Peyer's patch (tissue), 4 donors: ENCODE data around the gene TTLL5. TPM values are rescaled to one million over a fixed set of nuclear protein-coding genes. Genes with fewer than 3 reads are reported as not detected.

Source experiments
- DNase-seq, 3 donors: peaks; one replicate each; pipeline ENCODE4 v3.0.0-alpha.2; 2017 to 2019
- H3K27ac ChIP-seq, 4 donors: fragments of 200-600 bp; sonication (generic); one replicate each; pipeline ENCODE4 v1.5.1; 2016 to 2019
- H3K27me3 ChIP-seq, 2 donors: fragments of 200-600 bp; sonication (generic); one replicate each; pipeline ENCODE4 v1.5.1; 2019
- H3K36me3 ChIP-seq, 3 donors: fragments of 200-600 bp; sonication (generic); one replicate each; pipeline ENCODE4 v1.5.1; 2016 to 2019
- H3K4me1 ChIP-seq, 4 donors: fragments of 200-600 bp; sonication (generic); one replicate each; pipeline ENCODE4 v1.5.1; 2016 to 2019
- H3K4me3 ChIP-seq, 4 donors: fragments of 200-600 bp; sonication (generic); 1 replicate in 3 of 4; 2 replicates in 1 of 4; pipeline ENCODE4 v1.5.1; 2016 to 2019; ENCODE audit warnings: mild to moderate bottlenecking in 1 of 4
- H3K9me3 ChIP-seq, 4 donors: fragments of 200-600 bp; sonication (generic); one replicate each; pipeline ENCODE4 v1.5.1; 2016 to 2019; ENCODE audit warnings: mild to moderate bottlenecking in 1 of 4
- POLR2A ChIP-seq, 2 donors: fragments of 450-650 bp; IDR thresholded peaks; one replicate each; pipeline ENCODE4 v1.5.1; 2017; ENCODE audit warnings: antibody characterized with exemption in 2 of 2, mild to moderate bottlenecking in 2 of 2, moderate library complexity in 2 of 2
- total RNA-seq, 4 donors: library from RNA; depleted of rRNA; stranded (reverse); fragments of >200 nt; gene quantifications; one replicate each; pipeline ENCODE4 v1.1.0, GENCODE V29; 2016
- TF ChIP-seq, protein P1 (sequence below), 6 experiments: fragments of 450-650 bp in 4 of 6; fragments of 200-600 bp in 2 of 6; sonication (generic) in 1 of 6; IDR thresholded peaks; one replicate each; pipeline ENCODE4 v1.5.1; 2017 to 2019; ENCODE audit warnings: antibody characterized with exemption in 6 of 6, mild to moderate bottlenecking in 3 of 6, moderate library complexity in 1 of 6

Gene TTLL5
- total RNA-seq, 4 donors from 2014 or later: 33.6 to 82.5 (median 46.4) TPM

DNA sequence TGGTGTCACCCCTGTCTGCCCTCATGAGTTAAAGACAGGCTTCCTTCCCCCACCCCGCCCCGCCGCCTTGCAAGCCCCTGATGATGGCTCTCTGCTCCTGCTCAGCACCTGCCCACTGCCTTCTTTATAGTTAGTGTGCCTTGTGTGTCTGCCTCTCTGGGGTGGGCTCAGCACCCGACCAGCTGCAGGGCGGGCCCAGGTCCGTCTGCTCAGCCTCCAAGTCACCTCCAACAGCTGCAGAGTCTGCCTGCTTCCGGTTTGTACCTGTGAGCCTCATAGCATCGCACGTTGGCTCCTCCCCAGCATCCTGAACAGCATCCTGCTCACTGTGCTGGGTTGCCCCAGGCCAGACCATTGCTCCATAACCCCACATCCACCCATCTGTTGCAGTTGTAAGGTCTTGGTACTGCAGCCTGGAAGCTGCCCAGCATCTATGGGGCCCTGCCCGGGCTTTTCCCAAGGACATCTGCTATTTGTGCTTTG lies 317.2 kb downstream of the TTLL5 start:
- H3K27ac ChIP-seq: peak overlapping the region in 2 of 4 donors; percentile 3 to 28
- no peaks in the 10 kb centered on the region for H3K9me3 ChIP-seq
- no peak overlapping the region for H3K4me3 ChIP-seq
- peak in 2 of 3 donors; percentile 46 to 62 for DNase-seq
- H3K27me3 ChIP-seq: no peaks in the 10 kb centered on the region
- peaks cover 0 to 33% (median 10%) of the 10 kb centered on the region in 4 donors for H3K4me1 ChIP-seq
- TF ChIP-seq, protein P1, sequence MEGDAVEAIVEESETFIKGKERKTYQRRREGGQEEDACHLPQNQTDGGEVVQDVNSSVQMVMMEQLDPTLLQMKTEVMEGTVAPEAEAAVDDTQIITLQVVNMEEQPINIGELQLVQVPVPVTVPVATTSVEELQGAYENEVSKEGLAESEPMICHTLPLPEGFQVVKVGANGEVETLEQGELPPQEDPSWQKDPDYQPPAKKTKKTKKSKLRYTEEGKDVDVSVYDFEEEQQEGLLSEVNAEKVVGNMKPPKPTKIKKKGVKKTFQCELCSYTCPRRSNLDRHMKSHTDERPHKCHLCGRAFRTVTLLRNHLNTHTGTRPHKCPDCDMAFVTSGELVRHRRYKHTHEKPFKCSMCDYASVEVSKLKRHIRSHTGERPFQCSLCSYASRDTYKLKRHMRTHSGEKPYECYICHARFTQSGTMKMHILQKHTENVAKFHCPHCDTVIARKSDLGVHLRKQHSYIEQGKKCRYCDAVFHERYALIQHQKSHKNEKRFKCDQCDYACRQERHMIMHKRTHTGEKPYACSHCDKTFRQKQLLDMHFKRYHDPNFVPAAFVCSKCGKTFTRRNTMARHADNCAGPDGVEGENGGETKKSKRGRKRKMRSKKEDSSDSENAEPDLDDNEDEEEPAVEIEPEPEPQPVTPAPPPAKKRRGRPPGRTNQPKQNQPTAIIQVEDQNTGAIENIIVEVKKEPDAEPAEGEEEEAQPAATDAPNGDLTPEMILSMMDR (IDR thresholded peaks at IDR 0.05): no peak
- TF ChIP-seq POLR2A (IDR thresholded peaks at IDR 0.05): no peak
- no peaks in the 10 kb centered on the region for H3K36me3 ChIP-seq

DNA sequence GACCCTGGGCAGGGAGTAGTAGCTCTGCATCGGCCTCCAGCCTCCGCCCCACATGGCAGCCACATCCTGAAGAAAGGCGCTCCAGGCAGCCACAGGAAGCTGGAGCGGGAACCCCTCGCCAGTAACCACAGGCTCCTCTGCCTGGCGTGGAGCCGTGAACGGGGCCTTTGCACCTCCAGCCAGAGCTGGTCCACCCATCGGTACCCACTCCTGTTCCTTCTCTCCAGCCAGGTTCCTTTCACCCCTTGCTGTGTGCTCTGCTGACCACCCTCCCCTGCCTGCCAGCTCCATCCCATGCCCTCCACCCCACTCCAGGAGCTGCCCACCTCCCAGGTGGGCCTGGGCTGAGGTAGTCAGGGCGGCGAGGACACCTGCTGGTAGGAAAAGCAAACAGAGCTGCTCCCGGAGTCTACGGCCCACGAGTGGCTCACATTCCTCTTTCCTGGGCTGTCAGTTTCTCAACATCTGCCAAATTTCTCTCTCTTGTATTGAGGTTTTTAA lies 318.1 kb downstream of the TTLL5 start:
- Histone ChIP-seq H3K27me3 (no peaks in the 10 kb centered on the region), H3K9me3 (no peaks in the 10 kb centered on the region), H3K36me3 (no peaks in the 10 kb centered on the region), H3K4me3 (peak overlapping the region in 2 of 4 donors; percentile 17), H3K4me1 (peaks cover 0 to 33% (median 10%) of the 10 kb centered on the region in 4 donors), H3K27ac (no peak overlapping the region)
- peak in 1 of 3 donors; percentile 57 for DNase-seq
- no peak for TF ChIP-seq POLR2A (IDR thresholded peaks at IDR 0.05)
- TF ChIP-seq, protein P1 (IDR thresholded peaks at IDR 0.05): peak in 3 of 6 experiments; percentile 18 to 53 (median 48)

DNA sequence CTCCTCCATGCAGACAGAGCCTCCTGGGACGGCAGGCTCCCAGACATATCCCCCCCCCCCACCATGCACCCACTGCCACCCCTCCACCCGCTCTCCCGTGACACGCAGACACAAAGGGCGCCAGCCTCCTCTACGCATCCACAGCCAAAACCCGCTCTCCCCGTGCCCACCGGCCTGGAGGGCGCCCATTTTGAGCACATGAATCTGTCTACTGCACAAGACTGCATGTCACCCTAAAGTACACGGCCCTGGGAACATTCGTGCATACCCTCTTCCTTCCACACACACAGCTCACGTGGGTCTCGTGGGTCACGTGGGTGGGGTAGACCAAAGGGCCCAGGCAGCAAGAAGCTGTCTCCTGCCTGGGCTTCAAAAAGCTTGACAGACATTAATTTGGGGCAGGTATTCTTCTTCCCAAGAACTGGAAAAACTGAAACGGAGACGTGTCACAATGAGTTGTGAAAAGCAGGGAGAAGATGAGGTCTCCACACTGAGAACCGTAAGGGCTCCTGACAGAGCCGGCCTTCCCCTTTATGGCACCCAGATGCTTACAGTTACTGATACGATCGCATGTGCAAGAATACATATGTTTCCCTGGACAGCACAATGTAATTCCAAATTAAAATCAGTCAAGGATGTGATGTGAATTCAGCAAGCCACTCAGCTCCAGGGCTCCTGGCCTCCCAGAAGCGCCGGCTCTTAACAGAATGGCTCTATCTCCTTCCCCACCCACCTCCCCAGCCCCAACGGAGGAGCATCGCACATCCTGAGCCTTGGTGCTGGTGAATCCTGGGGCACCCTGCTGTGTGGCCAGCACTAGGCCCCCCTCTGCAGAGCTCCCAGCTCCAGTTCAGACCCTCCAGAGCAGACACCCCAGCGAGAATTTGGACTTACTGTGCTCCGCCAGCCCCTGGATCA lies 318.9 kb downstream of the TTLL5 start:
- Histone ChIP-seq H3K9me3 (no peaks in the 10 kb centered on the region), H3K4me1 (peaks cover 0 to 33% (median 10%) of the 10 kb centered on the region in 4 donors), H3K27me3 (no peaks in the 10 kb centered on the region), H3K4me3 (peak overlapping the region in 3 of 4 donors; percentile 4 to 77 (median 17)), H3K27ac (peak overlapping the region in 2 of 4 donors; percentile 2 to 85), H3K36me3 (no peaks in the 10 kb centered on the region)
- DNase-seq: no peak
- no peak for TF ChIP-seq POLR2A (IDR thresholded peaks at IDR 0.05)
- TF ChIP-seq, protein P1 (IDR thresholded peaks at IDR 0.05): no peak

DNA sequence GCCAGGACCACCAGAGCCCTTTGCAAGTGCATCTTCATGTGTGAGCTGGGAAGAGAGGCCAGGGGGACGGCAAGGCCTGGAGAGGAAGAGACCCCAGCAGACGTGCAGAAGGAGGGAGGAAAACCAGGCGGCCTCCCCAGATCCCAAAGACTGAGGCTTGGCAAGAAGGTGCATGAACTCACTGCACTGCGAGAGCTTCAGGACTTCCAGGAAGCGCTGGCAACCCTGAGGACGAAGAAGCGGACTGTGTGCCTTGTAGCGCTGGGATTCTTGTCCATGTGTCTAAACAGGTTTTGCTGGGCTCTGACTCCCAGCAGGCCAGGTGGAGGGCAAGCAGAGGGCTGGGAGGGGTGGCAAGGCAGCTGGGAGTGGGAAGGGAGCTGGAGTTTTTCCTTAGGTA lies 319.8 kb downstream of the TTLL5 start:
- Histone ChIP-seq H3K36me3 (no peaks in the 10 kb centered on the region), H3K4me3 (peak overlapping the region in 1 of 4 donors; percentile 77), H3K9me3 (no peaks in the 10 kb centered on the region), H3K27me3 (no peaks in the 10 kb centered on the region), H3K4me1 (peaks cover 0 to 33% (median 10%) of the 10 kb centered on the region in 4 donors), H3K27ac (peak overlapping the region in 3 of 4 donors; percentile 10 to 92 (median 85))
- DNase-seq: no peak
- TF ChIP-seq POLR2A (IDR thresholded peaks at IDR 0.05): no peak
- TF ChIP-seq, protein P1 (IDR thresholded peaks at IDR 0.05): no peak

DNA sequence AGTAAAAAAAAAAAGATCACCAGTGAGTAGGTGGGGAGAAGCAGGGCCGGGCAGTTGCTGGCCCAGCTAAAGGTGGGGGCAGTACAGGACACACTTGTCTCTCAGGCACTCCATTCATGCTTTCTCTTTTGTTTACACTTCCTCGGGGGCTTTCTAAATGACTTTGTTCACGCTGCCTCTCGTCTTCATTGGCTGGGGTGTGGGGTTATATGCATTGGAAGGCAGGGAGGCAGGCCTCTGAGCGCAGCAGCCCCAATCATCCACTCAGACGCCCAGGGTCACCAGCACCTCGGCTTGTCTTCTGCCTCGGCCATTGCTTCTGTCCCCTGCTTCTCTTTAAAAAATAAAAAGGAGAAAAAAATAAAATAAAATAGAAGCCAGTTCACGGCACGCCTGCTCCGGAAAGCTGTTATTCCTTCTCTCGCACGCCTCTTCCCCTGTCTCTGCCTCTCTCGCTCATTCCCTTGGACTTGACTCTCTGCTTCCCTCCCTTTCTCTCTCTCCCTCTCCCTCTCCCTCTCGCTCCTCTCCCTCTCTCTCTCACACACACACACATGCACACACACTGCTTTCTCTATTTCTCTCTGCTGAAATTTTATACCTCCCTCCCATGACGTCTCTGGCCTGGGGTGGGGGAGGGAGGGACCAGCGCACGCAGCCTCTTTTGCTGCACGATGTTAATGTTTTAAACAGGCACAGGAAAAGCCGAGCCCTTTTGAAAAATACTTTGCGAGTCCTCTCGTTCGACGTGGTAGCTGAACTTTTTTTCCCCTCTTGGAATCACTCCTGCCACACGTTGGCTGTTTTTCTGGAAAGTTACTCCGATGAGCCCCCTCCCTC lies 320.6 kb downstream of the TTLL5 start, which contains the start of gene TGFB3:
Gene TGFB3, minus strand, starts transcription at position 570 of the 840 bp plus-strand sequence. CDS start 1,102 bp downstream, outside the sequence.
- peak in 2 of 3 donors; percentile 41 to 78 for DNase-seq
- Histone ChIP-seq H3K36me3 (no peaks in the 10 kb centered on the region), H3K9me3 (no peaks in the 10 kb centered on the region), H3K4me3 (peak within 1 kb of the TSS; percentile 66 to 80 (median 78)), H3K27ac (peak within 1 kb of the TSS; percentile 81 to 92 (median 85)), H3K4me1 (peaks cover 0 to 37% (median 10%) of the 10 kb centered on the region in 4 donors), H3K27me3 (no peaks in the 10 kb centered on the region)
- TF ChIP-seq, protein P1 (IDR thresholded peaks at IDR 0.05): no peak
- peak in 1 of 2 donors; percentile 48 for TF ChIP-seq POLR2A (IDR thresholded peaks at IDR 0.05)
